Left hindlimb (tissue), 1 donor: Measurements from ENCODE around the gene MRC2.
A peak's percentile ranks its signal among the peaks of the same experiment; 100 is the strongest.

Experiments used
- DNase-seq: peaks from one replicate; pipeline ENCODE4 v3.0.0-alpha.2; 2018

MRC2 gene

GRCh38 chr17:62664336-62665120 lies 37.1 kb downstream of the MRC2 start:
- DNase-seq: no peak

- DNase-seq: no peak
These were observed 38.1 kb downstream of the MRC2 start for GRCh38 chr17:62665599-62665998.

GRCh38 chr17:62666061-62666800 lies 38.8 kb downstream of the MRC2 start:
- DNase-seq: no peak

- DNase-seq: no peak
These were observed 39.5 kb downstream of the MRC2 start for GRCh38 chr17:62666801-62667591.

GRCh38 chr17:62668091-62668804 lies 40.8 kb downstream of the MRC2 start:
- DNase-seq: no peak

- DNase-seq: no peak
These were observed 42.8 kb downstream of the MRC2 start for GRCh38 chr17:62670202-62670821.

- DNase-seq: no peak
These were observed 44.1 kb downstream of the MRC2 start for GRCh38 chr17:62671553-62671952.

- DNase-seq: no peak
These were observed 45.5 kb downstream of the MRC2 start for GRCh38 chr17:62672957-62673356.

GRCh38 chr17:62673614-62674362 lies 46.3 kb downstream of the MRC2 start:
- DNase-seq: no peak

GRCh38 chr17:62674363-62674739 lies 46.9 kb downstream of the MRC2 start:
- no peak for DNase-seq

- no peak for DNase-seq
These were observed 47.4 kb downstream of the MRC2 start for GRCh38 chr17:62674841-62675240.

GRCh38 chr17:62675260-62675659 lies 47.8 kb downstream of the MRC2 start:
- peak; percentile 76 for DNase-seq

- DNase-seq: no peak
These were observed 48.2 kb downstream of the MRC2 start for GRCh38 chr17:62675701-62676100.

- DNase-seq: no peak
These were observed 48.9 kb downstream of the MRC2 start for GRCh38 chr17:62676231-62676943.

GRCh38 chr17:62676952-62677596 lies 49.6 kb downstream of the MRC2 start:
- DNase-seq: no peak

- no peak for DNase-seq
These were observed 50.9 kb downstream of the MRC2 start for GRCh38 chr17:62678214-62678919.

GRCh38 chr17:62679866-62680377 lies 52.5 kb downstream of the MRC2 start:
- no peak for DNase-seq

- no peak for DNase-seq
These were observed 53.1 kb downstream of the MRC2 start for GRCh38 chr17:62680541-62681052.
